Immature natural killer cell (primary cell): Measurements from ENCODE around the gene CCNG1. TPM values are rescaled to one million over a fixed set of nuclear protein-coding genes. Genes with fewer than 3 reads are reported as not detected.
"Not testable (repeated sequence)": the region's sequence is repeated elsewhere in the genome, so short reads cannot be mapped to it uniquely, and the experiment has no call there.

Source experiments
- DNase-seq, 3 donors: peaks; one replicate each; pipeline ENCODE4 v3.0.0; 2022; ENCODE audit warnings: mixed read lengths in 1 of 3
- H3K27ac Mint-ChIP-seq, 6 donors: one replicate each; pipeline ENCODE4 v1.8.0; 2020; ENCODE audit warnings: mixed read lengths in 6 of 6, mild to moderate bottlenecking in 5 of 6, inconsistent platforms in 4 of 6, moderate library complexity in 3 of 6
- H3K27me3 Mint-ChIP-seq, 3 donors: one replicate each; pipeline ENCODE4 v1.8.0; 2020 to 2021; ENCODE audit warnings: low read depth in 3 of 3, mild to moderate bottlenecking in 3 of 3, mixed read lengths in 3 of 3, moderate library complexity in 3 of 3, inconsistent platforms in 1 of 3
- H3K36me3 Mint-ChIP-seq, 3 donors: one replicate each; pipeline ENCODE4 v1.8.0; 2020; ENCODE audit warnings: mixed read lengths in 3 of 3, inconsistent platforms in 2 of 3, mild to moderate bottlenecking in 2 of 3
- H3K4me1 Mint-ChIP-seq, 2 donors: one replicate each; pipeline ENCODE4 v1.8.0; 2020; ENCODE audit warnings: inconsistent platforms in 2 of 2, mild to moderate bottlenecking in 2 of 2, mixed read lengths in 2 of 2, moderate library complexity in 1 of 2
- H3K4me3 Mint-ChIP-seq, 5 donors: one replicate each; pipeline ENCODE4 v1.8.0; 2020; ENCODE audit warnings: mild to moderate bottlenecking in 5 of 5, mixed read lengths in 5 of 5, inconsistent platforms in 3 of 5, moderate library complexity in 3 of 5
- H3K9me3 Mint-ChIP-seq, 6 donors: one replicate each; pipeline ENCODE4 v1.8.0; 2020; ENCODE audit warnings: mild to moderate bottlenecking in 6 of 6, mixed read lengths in 6 of 6, inconsistent platforms in 4 of 6, moderate library complexity in 3 of 6
- polyA plus RNA-seq, 3 donors: library from polyadenylated mRNA; unstranded; fragments of 300-500 nt; fragmentation: Illumina TruSeq; gene quantifications; one replicate each; pipeline ENCODE4 v1.2.3, GENCODE V29; 2021

Gene CCNG1
- polyA plus RNA-seq, 3 donors from 2014 or later: 67.5 to 118 (median 92.9) TPM

DNA sequence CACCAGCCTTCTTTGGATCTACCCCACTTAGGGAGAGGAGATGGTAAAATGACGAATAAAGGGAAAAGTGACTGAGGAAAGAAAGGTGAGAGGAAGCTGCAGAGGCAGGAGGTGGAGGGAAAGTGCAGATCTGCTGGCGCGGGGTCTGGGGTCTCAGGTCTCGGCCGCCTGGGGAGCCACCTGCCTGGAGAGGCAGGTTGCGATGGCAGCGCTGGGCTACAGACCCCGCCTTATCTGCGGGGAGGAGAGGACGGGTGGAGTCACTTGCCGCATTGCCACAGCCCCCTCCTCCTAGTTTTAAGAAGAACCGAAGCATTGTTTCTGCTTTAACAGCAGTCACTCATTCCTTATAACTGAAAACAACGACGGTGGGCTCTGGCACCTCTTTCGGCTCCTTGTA is 21.7 kb upstream of the CCNG1 start:
- H3K27me3 Mint-ChIP-seq, H3K9me3 Mint-ChIP-seq, H3K4me3 Mint-ChIP-seq, H3K4me1 Mint-ChIP-seq, H3K36me3 Mint-ChIP-seq, DNase-seq, H3K27ac Mint-ChIP-seq: not testable (repeated sequence)

DNA sequence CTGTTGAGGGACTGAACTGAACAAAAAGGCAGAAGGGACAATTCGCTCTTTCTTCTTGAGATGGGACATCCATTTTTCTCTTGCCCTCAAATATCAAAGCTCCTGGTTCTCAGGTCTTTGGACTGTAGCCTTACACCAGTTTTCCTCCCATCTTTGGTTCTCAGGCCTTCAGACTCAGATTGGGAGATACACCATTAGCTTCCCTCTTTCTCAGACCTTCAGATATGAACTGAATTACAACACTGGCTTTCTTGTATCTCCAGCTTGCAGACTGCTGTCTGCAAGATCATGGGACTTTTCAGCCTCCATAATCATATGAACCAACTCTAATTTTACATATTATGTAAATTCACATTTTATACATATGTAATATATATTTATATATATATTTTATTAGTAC is 12.6 kb upstream of the CCNG1 start:
- Mint-ChIP-seq H3K4me1 (no peaks in the 10 kb centered on the region), H3K27me3 (peaks cover 3 to 8% (median 3%) of the 10 kb centered on the region in 3 donors), H3K9me3 (no peaks in the 10 kb centered on the region), H3K36me3 (no peaks in the 10 kb centered on the region), H3K4me3 (no peak overlapping the region), H3K27ac (no peak overlapping the region)
- no peak for DNase-seq

DNA sequence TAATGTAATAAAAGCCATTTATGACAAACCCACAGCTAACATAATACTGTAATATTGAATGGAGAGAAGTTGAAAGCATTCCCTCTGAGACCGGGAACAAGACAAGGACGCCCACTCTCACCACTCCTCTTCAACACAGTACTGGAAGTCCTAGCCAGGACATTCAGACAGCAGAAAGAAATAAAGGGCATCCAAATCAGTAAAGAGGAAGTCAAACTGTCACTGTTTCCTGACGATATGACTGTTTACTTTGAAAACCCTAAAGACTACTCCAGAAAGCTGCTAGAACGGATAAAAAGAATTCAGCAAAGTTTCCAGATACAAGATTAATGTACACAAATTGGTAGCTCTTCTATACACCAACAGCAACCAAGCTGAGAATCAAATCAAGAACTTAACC is 11.3 kb upstream of the CCNG1 start:
- not testable (repeated sequence) for H3K9me3 Mint-ChIP-seq, H3K27ac Mint-ChIP-seq, H3K27me3 Mint-ChIP-seq, H3K36me3 Mint-ChIP-seq, H3K4me3 Mint-ChIP-seq, DNase-seq, H3K4me1 Mint-ChIP-seq

DNA sequence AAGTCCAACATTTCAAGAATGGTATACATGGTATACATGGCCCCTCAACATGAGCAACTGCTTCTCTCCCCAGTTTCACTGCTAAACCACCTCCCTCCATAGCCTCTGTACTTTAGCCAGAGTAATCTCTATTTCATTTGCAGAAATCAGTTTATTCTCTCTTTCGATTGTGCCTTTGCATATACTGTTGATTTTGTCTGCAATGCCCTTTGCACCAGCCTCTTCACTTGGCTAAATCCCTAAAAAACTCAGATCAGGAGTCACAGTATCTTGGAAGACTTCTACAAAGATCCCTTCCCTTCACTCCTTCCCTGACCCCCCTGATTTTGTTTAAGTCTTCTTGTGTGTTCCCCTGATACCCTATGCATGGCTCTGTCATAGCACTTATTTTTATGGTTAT is 4.9 kb upstream of the CCNG1 start:
- no peaks in the 10 kb centered on the region for H3K36me3 Mint-ChIP-seq
- H3K27me3 Mint-ChIP-seq: peaks cover 2 to 6% (median 4%) of the 10 kb centered on the region in 3 donors
- peaks cover 12% of the 10 kb centered on the region in 2 donors for H3K4me1 Mint-ChIP-seq
- H3K27ac Mint-ChIP-seq: no peak overlapping the region
- no peak overlapping the region for H3K4me3 Mint-ChIP-seq
- DNase-seq: no peak
- H3K9me3 Mint-ChIP-seq: no peaks in the 10 kb centered on the region

DNA sequence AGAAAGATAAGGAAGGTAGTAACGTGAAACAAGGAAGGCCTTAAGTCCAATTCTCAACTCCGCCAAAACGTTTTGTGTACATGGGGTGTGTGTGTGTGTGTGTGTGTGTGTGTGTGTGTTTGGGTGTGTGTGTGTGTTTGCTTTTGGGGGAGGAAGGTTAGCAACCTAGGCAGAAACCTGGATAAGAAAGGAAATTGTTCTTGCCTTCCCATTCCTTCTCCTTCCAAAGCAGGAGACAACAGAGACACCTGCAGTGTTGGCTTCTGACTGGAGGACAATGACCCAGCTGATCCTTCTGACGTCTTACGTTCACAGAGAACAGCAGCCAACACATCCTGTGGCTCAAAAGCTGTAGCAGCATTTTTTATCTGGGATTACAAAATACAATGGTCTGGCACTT is 4.1 kb upstream of the CCNG1 start:
- no peaks in the 10 kb centered on the region for H3K9me3 Mint-ChIP-seq
- H3K27ac Mint-ChIP-seq: no peak overlapping the region
- H3K4me1 Mint-ChIP-seq: peaks cover 16 to 18% of the 10 kb centered on the region in 2 donors
- DNase-seq: no peak
- H3K4me3 Mint-ChIP-seq: no peak overlapping the region
- H3K27me3 Mint-ChIP-seq: peaks cover 2 to 6% (median 4%) of the 10 kb centered on the region in 3 donors
- no peaks in the 10 kb centered on the region for H3K36me3 Mint-ChIP-seq

DNA sequence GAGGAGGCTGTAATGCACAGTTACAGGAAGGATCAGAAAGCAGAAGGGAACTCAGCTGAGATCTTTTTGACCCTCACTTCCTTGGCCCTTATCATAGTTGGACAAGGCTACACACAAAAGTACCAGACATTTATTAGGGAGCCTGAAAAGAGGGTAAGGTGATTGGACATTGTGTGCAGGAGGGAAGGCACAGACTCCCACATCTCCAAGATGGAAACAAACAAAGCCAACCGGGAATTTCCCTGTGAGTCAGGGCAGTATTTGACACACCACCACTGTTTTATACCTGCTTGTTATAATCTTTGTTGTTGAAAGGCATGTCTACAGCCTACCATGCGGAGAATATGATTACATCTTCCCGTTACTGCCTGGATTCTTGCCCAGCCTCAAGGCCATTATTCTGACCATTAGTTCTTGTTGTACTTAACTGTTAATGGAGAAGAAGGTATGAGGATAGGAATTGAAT is 3.0 kb upstream of the CCNG1 start:
- DNase-seq: no peak
- Mint-ChIP-seq H3K9me3 (no peaks in the 10 kb centered on the region), H3K4me3 (no peak overlapping the region), H3K27ac (no peak overlapping the region), H3K36me3 (no peaks in the 10 kb centered on the region), H3K27me3 (peaks cover 5 to 6% (median 6%) of the 10 kb centered on the region in 3 donors), H3K4me1 (peaks cover 28 to 29% of the 10 kb centered on the region in 2 donors)

DNA sequence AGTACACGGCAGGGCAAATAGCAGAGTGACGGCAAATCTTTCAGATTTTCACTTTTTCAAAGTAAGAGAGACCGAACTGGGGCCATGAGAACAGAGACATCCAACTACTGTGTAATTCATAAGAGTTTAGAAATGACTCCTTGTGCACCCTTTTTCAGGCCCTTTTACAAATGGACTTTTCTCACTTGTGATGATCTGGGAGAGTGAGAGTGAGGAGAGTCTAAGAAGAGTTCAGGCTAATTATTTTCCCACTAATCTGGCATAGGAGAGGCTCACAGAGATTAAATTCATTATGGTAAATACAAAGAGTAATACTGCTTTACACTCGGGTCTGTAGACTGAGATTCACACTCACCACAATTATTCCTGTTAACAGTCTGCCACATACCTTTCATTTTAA is 880 bp upstream of the CCNG1 start:
- H3K27me3 Mint-ChIP-seq: peaks cover 5 to 6% (median 6%) of the 10 kb centered on the region in 3 donors
- peak overlapping the region; percentile 86 to 94 (median 91) for H3K27ac Mint-ChIP-seq
- H3K4me1 Mint-ChIP-seq: peaks cover 30 to 48% of the 10 kb centered on the region in 2 donors
- H3K9me3 Mint-ChIP-seq: no peaks in the 10 kb centered on the region
- peak overlapping the region; percentile 85 to 95 (median 91) for H3K4me3 Mint-ChIP-seq
- DNase-seq: no peak
- H3K36me3 Mint-ChIP-seq: peaks cover 0 to 7% (median 0%) of the 10 kb centered on the region in 3 donors

DNA sequence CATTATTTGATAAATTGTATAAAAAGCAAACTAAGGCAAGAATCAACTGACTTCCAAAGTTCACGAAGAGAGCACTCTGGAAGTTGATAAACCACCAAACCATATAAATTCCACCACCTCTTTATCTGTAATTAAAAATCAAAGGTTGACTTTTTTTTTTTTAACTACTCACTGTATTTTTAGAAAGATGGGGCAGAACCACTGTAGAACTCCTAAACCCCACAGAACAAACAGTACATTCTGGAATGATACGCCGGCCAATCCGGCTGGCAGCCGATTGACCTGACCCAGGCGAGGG is 435 bp upstream of the CCNG1 start:
- Mint-ChIP-seq H3K4me1 (peaks cover 30 to 50% of the 10 kb centered on the region in 2 donors), H3K27ac (peak overlapping the region; percentile 86 to 94 (median 91)), H3K36me3 (peaks cover 0 to 8% (median under 1%) of the 10 kb centered on the region in 3 donors), H3K4me3 (peak overlapping the region; percentile 85 to 95 (median 91)), H3K27me3 (peaks cover 5 to 6% (median 6%) of the 10 kb centered on the region in 3 donors), H3K9me3 (no peaks in the 10 kb centered on the region)
- DNase-seq: no peak

DNA sequence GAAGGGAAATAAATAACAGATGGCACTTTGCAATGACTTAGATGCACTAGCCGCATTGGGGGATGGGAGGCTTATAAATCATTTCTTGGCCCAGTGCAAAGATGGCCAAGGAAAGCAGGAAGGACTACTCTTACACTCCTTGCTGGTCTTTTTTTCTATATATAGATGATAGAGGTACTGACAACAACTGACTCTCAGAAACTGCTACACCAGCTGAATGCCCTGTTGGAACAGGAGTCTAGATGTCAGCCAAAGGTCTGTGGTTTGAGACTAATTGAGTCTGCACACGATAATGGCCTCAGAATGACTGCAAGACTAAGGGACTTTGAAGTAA is 1.7 kb downstream of the CCNG1 start:
- Mint-ChIP-seq H3K4me3 (peak overlapping the region; percentile 85 to 95 (median 91)), H3K4me1 (peaks cover 30 to 56% of the 10 kb centered on the region in 2 donors), H3K9me3 (no peaks in the 10 kb centered on the region), H3K27me3 (peaks cover 4 to 6% (median 5%) of the 10 kb centered on the region in 3 donors), H3K27ac (peak overlapping the region in 3 of 6 donors; percentile 17 to 34 (median 30)), H3K36me3 (peaks cover 0 to 17% (median 5%) of the 10 kb centered on the region in 3 donors)
- no peak for DNase-seq

DNA sequence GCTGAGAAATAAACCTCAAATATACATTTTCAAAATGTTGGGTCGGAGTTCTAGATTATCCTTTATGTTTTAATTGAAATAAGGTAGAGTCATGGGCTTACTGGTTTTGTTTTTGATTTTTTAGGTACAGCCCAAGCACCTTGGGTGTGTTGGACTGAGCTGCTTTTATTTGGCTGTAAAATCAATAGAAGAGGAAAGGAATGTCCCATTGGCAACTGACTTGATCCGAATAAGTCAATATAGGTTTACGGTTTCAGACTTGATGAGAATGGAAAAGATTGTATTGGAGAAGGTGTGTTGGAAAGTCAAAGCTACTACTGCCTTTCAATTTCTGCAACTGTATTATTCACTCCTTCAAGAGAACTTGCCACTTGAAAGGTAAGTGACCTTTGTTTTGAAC is 3.6 kb downstream of the CCNG1 start:
- Mint-ChIP-seq H3K27me3 (peaks cover 4 to 6% (median 5%) of the 10 kb centered on the region in 3 donors), H3K36me3 (peaks cover 0 to 22% (median 5%) of the 10 kb centered on the region in 3 donors), H3K9me3 (no peaks in the 10 kb centered on the region), H3K27ac (peak overlapping the region in 1 of 6 donors; percentile 65), H3K4me1 (peaks cover 30 to 56% of the 10 kb centered on the region in 2 donors), H3K4me3 (no peak overlapping the region)
- DNase-seq: no peak

DNA sequence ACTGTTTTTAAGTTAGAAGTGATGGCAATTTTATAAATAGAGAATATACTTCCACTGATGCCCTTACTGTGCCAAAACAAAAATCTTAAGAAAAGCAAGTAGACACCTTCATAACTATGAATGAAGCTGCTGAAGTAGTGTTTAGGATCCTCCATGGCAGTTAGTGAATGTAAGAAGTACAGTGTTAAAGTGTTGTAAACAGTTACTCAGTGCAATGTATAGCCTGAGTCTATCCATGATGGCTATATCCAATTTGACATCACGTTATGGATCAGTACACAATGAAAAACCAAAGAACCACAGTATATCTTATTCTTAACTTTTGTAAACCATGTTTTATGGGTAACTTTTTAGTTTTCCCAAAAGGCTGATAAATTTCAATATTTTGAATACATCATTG is 7.1 kb downstream of the CCNG1 start:
- H3K36me3 Mint-ChIP-seq: peaks cover 17 to 54% (median 20%) of the 10 kb centered on the region in 3 donors
- H3K27ac Mint-ChIP-seq: no peak overlapping the region
- no peak for DNase-seq
- no peaks in the 10 kb centered on the region for H3K27me3 Mint-ChIP-seq
- H3K4me1 Mint-ChIP-seq: peaks cover 0 to 27% of the 10 kb centered on the region in 2 donors
- no peak overlapping the region for H3K4me3 Mint-ChIP-seq
- H3K9me3 Mint-ChIP-seq: no peaks in the 10 kb centered on the region

DNA sequence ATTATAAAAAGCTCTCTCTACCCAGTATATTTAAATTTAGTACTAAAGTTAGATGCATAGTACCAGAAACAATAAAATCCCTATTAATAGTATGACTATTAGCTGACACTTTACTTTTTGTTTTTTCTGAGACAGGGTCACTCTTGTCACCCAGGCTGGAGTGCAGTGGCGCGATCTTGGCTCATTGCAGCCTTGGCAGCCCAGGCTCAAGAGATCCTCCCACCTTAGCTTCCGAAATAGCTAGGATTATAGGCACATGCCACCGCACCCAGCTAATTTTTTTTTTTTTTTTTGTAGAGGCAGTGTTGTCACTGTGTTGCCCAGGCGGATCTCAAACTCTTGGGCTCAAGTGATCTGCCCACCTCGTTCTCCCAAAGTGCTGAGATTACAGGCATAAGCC is 8.0 kb downstream of the CCNG1 start:
- Mint-ChIP-seq H3K27me3 (no peaks in the 10 kb centered on the region), H3K27ac (no peak overlapping the region), H3K4me1 (peaks cover 0 to 19% of the 10 kb centered on the region in 2 donors), H3K4me3 (no peak overlapping the region), H3K36me3 (peaks cover 17 to 55% (median 24%) of the 10 kb centered on the region in 3 donors), H3K9me3 (no peaks in the 10 kb centered on the region)
- no peak for DNase-seq

DNA sequence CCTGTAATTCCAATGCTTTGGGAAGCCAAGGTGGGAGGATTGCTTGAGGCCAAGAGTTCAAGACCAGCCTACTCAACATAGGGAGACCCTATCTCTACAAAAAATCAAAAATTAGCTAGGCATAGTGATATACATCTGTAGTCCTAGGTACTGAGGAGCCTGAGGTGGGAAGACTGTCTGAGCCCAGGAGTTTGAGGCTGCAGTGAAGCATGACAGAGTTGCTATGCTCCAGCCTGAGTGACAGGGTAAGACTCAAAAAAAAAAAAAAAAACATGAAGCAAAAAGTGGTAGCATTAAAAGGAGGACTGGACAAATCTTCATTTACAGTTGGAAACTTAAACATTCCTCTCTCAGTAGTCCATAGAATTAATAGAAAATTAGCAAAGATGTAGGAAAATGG is 9.8 kb downstream of the CCNG1 start:
- Mint-ChIP-seq H3K9me3 (no peaks in the 10 kb centered on the region), H3K27me3 (no peaks in the 10 kb centered on the region), H3K4me3 (no peak overlapping the region), H3K4me1 (peaks cover 0 to 3% of the 10 kb centered on the region in 2 donors), H3K36me3 (peaks cover 17 to 57% (median 21%) of the 10 kb centered on the region in 3 donors), H3K27ac (peak overlapping the region in 2 of 6 donors; percentile 29 to 49)
- DNase-seq: no peak

DNA sequence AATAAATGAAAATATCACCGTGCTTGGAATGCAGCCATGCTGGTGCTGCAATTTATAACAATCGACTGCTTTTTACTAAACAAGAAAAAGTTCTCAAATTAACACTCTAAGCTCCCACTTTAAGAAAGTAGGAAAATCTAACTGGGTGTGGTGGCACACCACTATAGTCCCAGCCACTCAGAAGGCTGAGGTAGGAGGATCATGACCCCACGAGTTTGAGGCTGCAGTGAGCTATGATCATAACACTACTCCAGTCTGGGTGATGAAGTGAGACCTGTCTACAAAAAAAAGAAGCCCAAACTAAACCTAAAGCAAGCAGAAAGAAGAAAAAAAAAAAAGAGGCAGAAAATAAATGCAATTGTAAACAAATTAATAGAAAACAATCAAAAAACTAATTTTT is 10.5 kb downstream of the CCNG1 start:
- Mint-ChIP-seq H3K27ac (peak overlapping the region in 1 of 6 donors; percentile 68), H3K9me3 (no peaks in the 10 kb centered on the region), H3K27me3 (no peaks in the 10 kb centered on the region), H3K4me1 (no peaks in the 10 kb centered on the region), H3K4me3 (no peak overlapping the region), H3K36me3 (peaks cover 17 to 50% (median 18%) of the 10 kb centered on the region in 3 donors)
- DNase-seq: no peak

DNA sequence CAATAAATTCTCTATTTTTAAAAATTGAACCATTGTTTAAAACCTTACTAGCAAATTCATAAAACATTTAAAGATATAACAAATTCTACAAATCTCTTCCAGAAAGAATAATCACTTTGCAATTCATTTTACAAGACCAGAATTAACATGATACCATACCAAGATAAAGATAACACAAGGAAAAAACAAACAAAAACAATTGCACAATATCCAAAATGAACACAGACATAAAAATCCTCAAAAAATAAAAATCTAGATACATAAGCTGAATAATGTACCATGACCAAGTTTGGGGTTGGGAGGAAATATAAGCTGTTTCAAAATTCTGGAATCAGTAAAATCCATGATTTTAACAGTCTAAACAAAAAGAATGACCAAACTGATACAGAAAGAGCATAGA is 11.1 kb downstream of the CCNG1 start:
- DNase-seq: no peak
- H3K4me1 Mint-ChIP-seq: no peaks in the 10 kb centered on the region
- H3K27ac Mint-ChIP-seq: no peak overlapping the region
- H3K4me3 Mint-ChIP-seq: no peak overlapping the region
- H3K9me3 Mint-ChIP-seq: no peaks in the 10 kb centered on the region
- H3K36me3 Mint-ChIP-seq: peaks cover 17 to 50% (median 18%) of the 10 kb centered on the region in 3 donors
- H3K27me3 Mint-ChIP-seq: no peaks in the 10 kb centered on the region
